NCI-H460 (cell line): ENCODE measurements around the gene ATXN7L1. TPM values are rescaled to one million over a fixed set of nuclear protein-coding genes. Genes with fewer than 3 reads are reported as not detected.
"Not testable (repeated sequence)": the region's sequence is repeated elsewhere in the genome, so short reads cannot be mapped to it uniquely, and the experiment has no call there.

Source experiments
- DNase-seq: peaks from one replicate; pipeline ENCODE4 v3.0.0-alpha.2; 2016; ENCODE audit warnings: low read depth; ENCODE audit errors: extremely low read depth
- total RNA-seq: library from RNA; depleted of rRNA; stranded (reverse); fragments of >200 nt; shearing (Covaris generic); gene quantifications from 2 replicates; pipeline ENCODE4 v1.2.3, GENCODE V29; 2014

ATXN7L1 gene
- total RNA-seq, 1 experiment from 2014 or later: 4.9 TPM

- DNase-seq: no peak
Observed at GRCh38 chr7:105713488-105714465, 162.6 kb downstream of the ATXN7L1 start.

- no peak for DNase-seq
Observed at GRCh38 chr7:105712877-105713276, 163.5 kb downstream of the ATXN7L1 start.

DNA sequence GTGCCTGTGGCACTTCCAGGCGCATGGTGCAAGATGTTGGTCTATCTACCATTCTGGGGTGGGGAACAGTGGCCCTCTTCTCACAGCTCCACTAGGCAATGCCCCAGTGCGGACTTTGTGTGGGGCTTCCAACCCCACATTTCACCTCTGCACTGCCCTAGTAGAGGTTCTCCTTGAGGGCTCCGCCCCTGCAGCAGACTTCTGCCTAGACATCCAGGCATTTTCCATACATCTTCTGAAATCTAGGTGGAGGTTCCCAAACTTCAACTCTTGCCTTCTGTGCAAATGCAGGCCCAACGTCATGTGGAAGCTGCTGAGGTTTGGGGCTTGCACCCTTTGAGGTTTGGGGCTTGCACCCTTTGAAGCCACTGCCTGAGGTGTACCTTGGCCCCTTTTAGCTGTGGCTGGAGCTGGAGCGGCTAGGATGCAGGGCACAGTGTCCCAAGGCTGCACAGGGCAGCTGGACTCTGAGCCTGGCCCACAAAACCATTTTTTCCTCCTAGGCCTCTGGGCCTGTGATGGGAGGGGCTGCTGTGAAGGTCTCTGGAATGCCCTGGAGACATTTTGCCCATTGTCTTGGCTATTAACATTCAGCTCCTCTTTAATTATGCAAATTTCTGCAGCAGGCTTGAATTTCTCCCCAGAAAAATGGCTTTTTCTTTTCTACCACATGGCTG lies 164.5 kb downstream of the ATXN7L1 start:
- no peak for DNase-seq

DNA sequence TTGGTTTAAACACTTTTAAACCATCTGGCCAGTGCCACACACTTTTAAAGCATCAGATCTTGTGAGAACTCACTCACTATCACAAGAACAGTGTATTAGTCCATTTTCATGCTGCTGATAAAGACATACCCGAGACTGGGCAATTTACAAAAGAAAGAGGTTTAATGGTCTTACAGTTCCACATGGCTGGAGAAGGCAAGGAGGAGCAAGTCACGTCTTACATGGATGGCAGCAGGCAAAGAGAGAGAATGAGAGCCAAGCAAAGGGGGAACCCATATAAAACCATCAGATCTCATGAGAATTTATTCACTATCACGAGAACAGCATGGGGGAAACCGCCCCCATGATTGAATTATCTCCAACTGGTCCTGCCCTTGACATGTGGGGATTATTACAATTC lies 165.7 kb downstream of the ATXN7L1 start:
- not testable (repeated sequence) for DNase-seq

DNA sequence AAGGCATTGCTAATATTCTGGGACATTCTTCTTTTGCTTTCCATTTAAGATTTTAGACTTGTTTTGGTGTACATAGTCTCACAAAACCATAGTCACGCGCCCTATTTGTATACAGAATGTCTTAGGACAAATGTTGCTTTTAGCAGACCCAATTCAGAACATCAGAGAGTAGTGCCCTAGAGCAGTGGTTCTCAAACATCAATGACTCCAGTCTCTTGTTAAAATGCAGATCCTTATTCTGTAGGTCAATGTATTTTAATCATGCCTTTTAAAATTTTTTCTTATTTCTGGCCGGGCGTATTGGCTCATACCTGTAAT lies 167.7 kb downstream of the ATXN7L1 start:
- DNase-seq: no peak

GRCh38 chr7:105707967-105708762 lies 168.2 kb downstream of the ATXN7L1 start:
- DNase-seq: no peak

- no peak for DNase-seq
Observed at GRCh38 chr7:105707381-105707780, 169.0 kb downstream of the ATXN7L1 start.

GRCh38 chr7:105705427-105705826 lies 171.0 kb downstream of the ATXN7L1 start:
- DNase-seq: no peak

GRCh38 chr7:105703207-105703930 lies 173.0 kb downstream of the ATXN7L1 start:
- DNase-seq: no peak

DNA sequence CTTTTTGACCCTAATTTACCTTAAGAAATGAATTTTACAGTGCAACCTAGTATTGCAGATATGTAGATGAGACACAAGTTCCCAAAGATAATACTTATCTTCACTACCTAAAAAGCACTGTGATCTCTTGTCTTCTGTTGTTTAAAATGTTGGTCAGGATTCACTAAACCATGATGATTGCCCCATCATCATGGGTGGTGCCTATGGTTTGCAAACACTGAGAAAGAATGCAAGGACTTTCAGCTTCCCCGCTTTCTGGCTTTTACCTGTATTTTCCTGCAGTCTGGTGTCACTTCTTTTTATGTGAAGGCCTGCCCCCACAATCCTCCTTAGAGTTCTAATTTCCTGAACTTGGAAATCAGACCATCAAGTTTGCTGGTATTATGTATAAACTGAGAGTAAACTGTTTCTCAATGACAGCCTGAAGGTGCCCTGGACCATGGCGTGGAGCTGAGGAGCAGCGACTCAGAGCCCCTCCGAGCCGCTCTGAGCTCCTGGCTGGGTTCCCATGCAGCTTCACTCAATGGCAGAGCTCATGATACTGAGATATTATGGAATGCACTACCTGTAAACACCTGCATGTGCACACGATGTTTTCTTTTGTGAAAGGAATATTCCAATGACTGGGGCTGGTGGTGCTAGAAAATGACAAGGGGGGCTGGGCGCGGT lies 176.7 kb downstream of the ATXN7L1 start:
- no peak for DNase-seq

DNA sequence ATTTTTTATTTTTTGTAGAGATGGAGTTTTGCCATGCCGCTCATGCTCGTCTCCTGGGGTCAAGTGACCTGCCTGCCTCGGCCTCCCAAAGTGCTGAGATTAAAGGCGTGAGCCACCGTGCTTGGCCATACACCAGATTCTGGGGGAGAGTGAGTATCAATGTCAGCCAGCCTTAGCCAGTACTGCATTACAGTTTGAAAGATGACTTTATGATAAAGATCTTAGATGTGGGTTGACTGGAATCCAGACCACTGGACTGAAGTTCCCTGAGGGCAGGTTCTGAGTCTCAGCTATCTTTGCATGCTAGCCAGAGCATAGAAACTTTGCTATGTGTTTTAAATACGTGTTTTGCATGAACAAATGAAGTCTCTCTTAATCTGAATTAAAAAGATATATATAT lies 177.9 kb downstream of the ATXN7L1 start:
- no peak for DNase-seq

- no peak for DNase-seq
Observed at GRCh38 chr7:105697753-105698152, 178.6 kb downstream of the ATXN7L1 start.

DNA sequence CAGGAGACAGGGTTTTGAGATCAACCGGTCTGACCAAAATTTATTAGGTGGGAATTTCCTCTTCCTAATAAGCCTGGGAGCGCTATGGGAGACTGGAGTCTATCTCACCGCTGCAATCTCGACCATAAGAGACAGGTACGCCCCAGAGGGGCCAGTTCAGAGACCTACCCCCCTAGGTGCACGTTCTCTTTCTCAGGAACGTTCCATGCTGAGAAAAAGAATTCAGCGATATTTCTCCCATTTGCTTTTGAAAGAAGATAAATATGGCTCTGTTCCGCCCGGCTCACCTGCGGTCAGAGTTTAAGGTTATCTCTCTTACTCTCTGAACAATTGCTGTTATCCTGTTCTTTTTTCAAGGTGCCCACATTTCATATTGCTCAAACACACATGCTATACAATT lies 179.2 kb downstream of the ATXN7L1 start:
- not testable (repeated sequence) for DNase-seq

GRCh38 chr7:105693576-105693975 lies 182.8 kb downstream of the ATXN7L1 start:
- no peak for DNase-seq

- DNase-seq: peak; percentile 44
Observed at GRCh38 chr7:105691680-105692564, 184.5 kb downstream of the ATXN7L1 start.

DNA sequence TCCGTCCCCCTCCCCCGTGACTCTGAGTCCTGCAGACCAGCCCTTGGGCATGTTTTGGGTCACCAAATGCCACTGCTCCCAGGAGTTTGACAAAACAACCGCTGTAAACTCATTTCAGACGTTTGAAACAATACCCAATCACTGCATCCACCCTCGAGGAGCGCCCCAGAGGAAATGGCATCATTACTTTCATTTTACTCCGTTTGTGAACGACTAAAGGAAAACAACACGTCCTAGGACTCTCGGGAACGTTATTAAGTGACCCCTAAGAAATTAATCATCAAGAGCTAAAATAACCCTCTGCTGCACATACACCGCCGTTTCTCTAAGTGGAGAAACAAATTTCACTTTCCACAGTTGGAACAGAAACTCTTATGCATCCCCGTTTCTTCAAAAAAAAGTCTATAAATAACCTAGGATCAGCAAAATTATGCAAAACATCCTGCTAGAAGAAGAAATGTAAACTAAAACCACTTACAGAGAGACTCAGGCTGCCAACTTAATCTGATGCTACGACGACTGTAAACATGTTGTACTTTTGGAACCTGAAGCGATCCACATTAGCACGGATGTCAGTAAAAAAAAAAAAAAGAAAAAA lies 185.2 kb downstream of the ATXN7L1 start:
- no peak for DNase-seq

GRCh38 chr7:105690325-105690945 lies 186.0 kb downstream of the ATXN7L1 start:
- DNase-seq: no peak
